Caco-2 (cell line): ENCODE results near the gene SEMG1. TPM values are rescaled to one million over a fixed set of nuclear protein-coding genes. Genes with fewer than 3 reads are reported as not detected.

Experiments
- BruUV-seq: library from RNA; stranded (reverse); fragments of 400-500 nt; replicated peaks from 2 replicates; lab custom pipeline; 2021; lab: Mats Ljungman, UMichigan
- CTCF ChIA-PET: fragments of 300-600 bp; sonication (Branson Sonifier 250); formaldehyde crosslinking; loops from one replicate; lab custom pipeline; 2022; ENCODE audit warnings: antibody characterized with exemption; lab: Charles Lee
- POLR2A ChIA-PET: fragments of 300-600 bp; sonication (Branson Sonifier 250); formaldehyde crosslinking; loops from one replicate; lab custom pipeline; 2022; ENCODE audit warnings: antibody characterized with exemption; lab: Charles Lee
- DNase-seq, 2 experiments: peaks; one replicate each; pipeline versions ENCODE4 v3.0.0 to v3.0.0-alpha.2; 2020 to 2022
- H3K27me3 ChIP-seq: replicated peaks from 2 replicates; pipeline ENCODE4 v1.6.0; 2011; ENCODE audit warnings: low read length; ENCODE audit not compliant: control insufficient read depth, insufficient read depth
- H3K36me3 ChIP-seq: 2 replicates; pipeline ENCODE4 v1.5.1; 2011; ENCODE audit warnings: low read length; ENCODE audit not compliant: control insufficient read depth, insufficient read depth
- H3K4me1 ChIP-seq: fragments of 250-450 bp; sonication (Bioruptor Pico); 2 replicates; pipeline ENCODE4 v1.5.1; 2020; ENCODE audit warnings: mild to moderate bottlenecking
- H3K4me3 ChIP-seq: 2 replicates; pipeline ENCODE4 v1.5.1; 2011; ENCODE audit warnings: low read depth, mild to moderate bottlenecking, control low read depth, low read length
- H3K9me3 ChIP-seq: fragments of 250-450 bp; sonication (Bioruptor Pico); 2 replicates; pipeline ENCODE4 v1.5.1; 2020; ENCODE audit warnings: mild to moderate bottlenecking, moderate library complexity
- H3K27ac Mint-ChIP-seq: one replicate; pipeline ENCODE4 v1.8.0; 2022; ENCODE audit warnings: mixed read lengths; ENCODE audit not compliant: unreplicated experiment
- H3K27me3 Mint-ChIP-seq: one replicate; pipeline ENCODE4 v1.8.0; 2022; ENCODE audit warnings: mixed read lengths; ENCODE audit not compliant: insufficient read depth, unreplicated experiment
- H3K36me3 Mint-ChIP-seq: one replicate; pipeline ENCODE4 v1.8.0; 2022; ENCODE audit warnings: mild to moderate bottlenecking, mixed read lengths; ENCODE audit not compliant: insufficient read depth, unreplicated experiment
- H3K4me1 Mint-ChIP-seq: one replicate; pipeline ENCODE4 v1.8.0; 2022; ENCODE audit warnings: low read depth, mixed read lengths; ENCODE audit not compliant: unreplicated experiment
- H3K4me3 Mint-ChIP-seq: one replicate; pipeline ENCODE4 v1.8.0; 2022; ENCODE audit warnings: mild to moderate bottlenecking, moderate library complexity, mixed read lengths; ENCODE audit not compliant: unreplicated experiment
- H3K9me3 Mint-ChIP-seq: one replicate; pipeline ENCODE4 v1.8.0; 2022; ENCODE audit warnings: mixed read lengths; ENCODE audit not compliant: unreplicated experiment
- CTCF ChIP-seq, 2 experiments: fragments of 200-600 bp in 1 of 2; IDR thresholded peaks; 1 replicate in 1 of 2; 2 replicates in 1 of 2; pipeline versions ENCODE4 v1.5.1 to v1.8.0; 2011 to 2022; ENCODE audit warnings: antibody characterized with exemption in 1 of 2, control low read depth in 1 of 2, inconsistent platforms in 1 of 2, low read depth in 1 of 2, low read length in 1 of 2, mild to moderate bottlenecking in 1 of 2, moderate library complexity in 1 of 2; ENCODE audit not compliant: insufficient read depth in 1 of 2, severe bottlenecking in 1 of 2, unreplicated experiment in 1 of 2
- intact Hi-C: fragments of 100-400 bp; cut with micrococcal nuclease; formaldehyde crosslinking; loops from one replicate; pipeline ENCODE4 v1.10.0; 2022; ENCODE audit not compliant: unreplicated experiment
- total RNA-seq: library from RNA; stranded (reverse); gene quantifications from 2 replicates; pipeline ENCODE4 v1.2.3, GENCODE V29; 2022

SEMG1 gene
- total RNA-seq, 1 experiment from 2014 or later, result not detected

GRCh38 chr20:45189861-45190260, 17.0 kb upstream of the SEMG1 start:
- no TSS peak for BruUV-seq
- peaks cover 9% of the 10 kb centered on the region for H3K27me3 Mint-ChIP-seq
- H3K4me1 Mint-ChIP-seq, result no peaks in the 10 kb centered on the region
- H3K36me3 Mint-ChIP-seq, result no peaks in the 10 kb centered on the region
- CTCF ChIA-PET, result interaction anchor here (0.6 kb wide), 1 partner anchor 217 kb away, joined by 3 read pairs; no protein-coding TSS in a partner anchor
- Histone ChIP-seq H3K27me3 (peaks cover 2% of the 10 kb centered on the region), H3K4me3 (no peak overlapping the region), H3K4me1 (no peaks in the 10 kb centered on the region), H3K9me3 (no peaks in the 10 kb centered on the region), H3K36me3 (no peaks in the 10 kb centered on the region)
- H3K27ac Mint-ChIP-seq, result no peak overlapping the region
- POLR2A ChIA-PET, result no interaction called here
- no peaks in the 10 kb centered on the region for H3K9me3 Mint-ChIP-seq
- DNase-seq, result no peak
- H3K4me3 Mint-ChIP-seq, result no peak overlapping the region
- intact Hi-C loops, result no loop called here
- no peak for TF ChIP-seq CTCF (IDR thresholded peaks at IDR 0.05; ENCODE audit: insufficient read depth in 1 of 2, low read depth in 1 of 2, low read length in 1 of 2, severe bottlenecking in 1 of 2, unreplicated experiment in 1 of 2)

DNA sequence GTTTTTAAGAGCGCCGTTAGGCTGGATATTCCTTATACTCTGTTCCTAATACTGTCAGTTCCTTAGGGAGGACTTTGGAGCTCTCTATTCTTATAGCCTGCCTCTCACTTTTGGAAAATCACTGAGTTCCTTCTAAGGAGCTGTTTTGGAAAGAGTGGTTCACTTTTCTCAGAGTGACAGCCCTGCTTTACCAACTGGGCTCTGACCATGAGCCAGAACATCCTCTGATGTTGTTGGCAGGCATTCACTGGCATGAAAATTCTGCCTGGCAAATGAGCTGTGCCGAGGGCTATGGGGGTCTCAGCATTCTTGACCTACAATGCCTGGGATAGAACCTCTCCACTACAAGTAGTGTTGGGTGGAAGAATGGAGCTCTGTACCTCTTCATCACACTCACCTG, 14.9 kb upstream of the SEMG1 start:
- peaks cover 2% of the 10 kb centered on the region for H3K27me3 ChIP-seq
- TF ChIP-seq CTCF (IDR thresholded peaks at IDR 0.05; ENCODE audit: insufficient read depth in 1 of 2, low read depth in 1 of 2, low read length in 1 of 2, severe bottlenecking in 1 of 2, unreplicated experiment in 1 of 2), result no peak
- H3K4me1 ChIP-seq, result no peaks in the 10 kb centered on the region
- ChIA-PET CTCF (interaction anchor here (0.7 kb wide), 1 partner anchor 525 kb away, joined by 3 read pairs; no protein-coding TSS in a partner anchor), POLR2A (no interaction called here)
- Mint-ChIP-seq H3K27ac (no peak overlapping the region), H3K36me3 (no peaks in the 10 kb centered on the region), H3K27me3 (peaks cover 8% of the 10 kb centered on the region), H3K9me3 (no peaks in the 10 kb centered on the region), H3K4me1 (no peaks in the 10 kb centered on the region), H3K4me3 (no peak overlapping the region)
- H3K9me3 ChIP-seq, result no peaks in the 10 kb centered on the region
- H3K4me3 ChIP-seq, result no peak overlapping the region
- DNase-seq, result no peak
- intact Hi-C loops, result no loop called here
- H3K36me3 ChIP-seq, result no peaks in the 10 kb centered on the region
- no TSS peak for BruUV-seq

DNA sequence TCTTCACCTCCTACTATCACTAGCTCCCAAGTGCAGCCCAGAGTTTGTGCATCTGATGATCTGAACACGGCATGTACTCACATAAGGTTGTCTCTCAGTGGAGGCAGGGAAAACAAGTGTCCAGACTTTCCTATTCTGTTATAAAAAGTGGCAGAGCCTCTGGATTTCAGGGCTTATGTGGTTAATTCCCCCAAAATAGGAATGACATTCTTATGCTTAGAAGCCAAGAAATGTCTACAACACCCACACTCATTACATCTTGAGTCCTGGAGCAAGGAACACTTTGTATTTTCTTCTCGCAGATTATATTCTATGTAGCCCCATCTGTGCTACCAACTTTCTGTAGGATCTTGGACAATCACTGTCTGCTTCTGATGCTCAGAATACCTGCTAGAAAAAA, 13.5 kb upstream of the SEMG1 start:
- CTCF ChIA-PET, result no interaction called here
- H3K27me3 Mint-ChIP-seq, result peaks cover 11% of the 10 kb centered on the region

More for the DNA sequence above, 13.5 kb upstream of the SEMG1 start:
- intact Hi-C loops, result no loop called here
- no peaks in the 10 kb centered on the region for H3K4me1 Mint-ChIP-seq
- no peaks in the 10 kb centered on the region for H3K9me3 ChIP-seq
- no peaks in the 10 kb centered on the region for H3K36me3 Mint-ChIP-seq
- H3K4me1 ChIP-seq, result no peaks in the 10 kb centered on the region
- DNase-seq, result no peak
- H3K4me3 ChIP-seq, result no peak overlapping the region
- H3K27ac Mint-ChIP-seq, result no peak overlapping the region
- peaks cover 2% of the 10 kb centered on the region for H3K27me3 ChIP-seq
- no TSS peak for BruUV-seq
- H3K4me3 Mint-ChIP-seq, result no peak overlapping the region
- H3K9me3 Mint-ChIP-seq, result no peaks in the 10 kb centered on the region
- no peak for TF ChIP-seq CTCF (IDR thresholded peaks at IDR 0.05; ENCODE audit: insufficient read depth in 1 of 2, low read depth in 1 of 2, low read length in 1 of 2, severe bottlenecking in 1 of 2, unreplicated experiment in 1 of 2)
- POLR2A ChIA-PET, result no interaction called here
- no peaks in the 10 kb centered on the region for H3K36me3 ChIP-seq
